ENCODE measurements around the gene TMED10.

- TF ChIP-seq, protein P1, sequence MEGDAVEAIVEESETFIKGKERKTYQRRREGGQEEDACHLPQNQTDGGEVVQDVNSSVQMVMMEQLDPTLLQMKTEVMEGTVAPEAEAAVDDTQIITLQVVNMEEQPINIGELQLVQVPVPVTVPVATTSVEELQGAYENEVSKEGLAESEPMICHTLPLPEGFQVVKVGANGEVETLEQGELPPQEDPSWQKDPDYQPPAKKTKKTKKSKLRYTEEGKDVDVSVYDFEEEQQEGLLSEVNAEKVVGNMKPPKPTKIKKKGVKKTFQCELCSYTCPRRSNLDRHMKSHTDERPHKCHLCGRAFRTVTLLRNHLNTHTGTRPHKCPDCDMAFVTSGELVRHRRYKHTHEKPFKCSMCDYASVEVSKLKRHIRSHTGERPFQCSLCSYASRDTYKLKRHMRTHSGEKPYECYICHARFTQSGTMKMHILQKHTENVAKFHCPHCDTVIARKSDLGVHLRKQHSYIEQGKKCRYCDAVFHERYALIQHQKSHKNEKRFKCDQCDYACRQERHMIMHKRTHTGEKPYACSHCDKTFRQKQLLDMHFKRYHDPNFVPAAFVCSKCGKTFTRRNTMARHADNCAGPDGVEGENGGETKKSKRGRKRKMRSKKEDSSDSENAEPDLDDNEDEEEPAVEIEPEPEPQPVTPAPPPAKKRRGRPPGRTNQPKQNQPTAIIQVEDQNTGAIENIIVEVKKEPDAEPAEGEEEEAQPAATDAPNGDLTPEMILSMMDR (IDR thresholded peaks at IDR 0.05) = no peak
- no peak for TF ChIP-seq POLR2A (IDR thresholded peaks at IDR 0.05)
Measured at GRCh38 chr14:75220156-75220555, 43.7 kb upstream of the TMED10 start.
